ENCODE data around the gene COG7. TPM values are rescaled to one million over a fixed set of nuclear protein-coding genes. Genes with fewer than 3 reads are reported as not detected.

COG7 gene
- total RNA-seq, 1 experiment from 2014 or later = 22.6 TPM

GRCh38 chr16:23406546-23407240 lies 46.3 kb downstream of the COG7 start:
- CTCF ChIA-PET = no interaction called here
- no peak for DNase-seq (ENCODE audit: low spot score)
- peaks cover 35% of the 10 kb centered on the region for H3K36me3 Mint-ChIP-seq
- ATAC-seq = no peak
- H3K4me3 Mint-ChIP-seq = no peak overlapping the region
- no peaks in the 10 kb centered on the region for H3K9me3 Mint-ChIP-seq
- H3K27me3 Mint-ChIP-seq (ENCODE audit: low read depth) = no peaks in the 10 kb centered on the region
- POLR2A ChIA-PET = no interaction called here
- H3K27ac Mint-ChIP-seq = no peak overlapping the region
- TF ChIP-seq ZNF219 (CRISPR knock-in tag; IDR thresholded peaks at IDR 0.05; ENCODE audit: borderline replicate concordance) (no peak), GTF2I (CRISPR knock-in tag; conservative IDR thresholded peaks at IDR 0.05) (no peak), CBFB (CRISPR knock-in tag; IDR thresholded peaks at IDR 0.05; ENCODE audit: low read depth) (no peak)
- H3K4me1 Mint-ChIP-seq = peaks cover 19% of the 10 kb centered on the region

GRCh38 chr16:23406024-23406423 lies 47.0 kb downstream of the COG7 start:
- Mint-ChIP-seq H3K9me3 (no peaks in the 10 kb centered on the region), H3K27me3 (ENCODE audit: low read depth) (no peaks in the 10 kb centered on the region), H3K4me1 (peaks cover 24% of the 10 kb centered on the region), H3K36me3 (peaks cover 38% of the 10 kb centered on the region), H3K4me3 (no peak overlapping the region), H3K27ac (no peak overlapping the region)
- CTCF ChIA-PET = no interaction called here
- TF ChIP-seq USF2 (CRISPR knock-in tag; IDR thresholded peaks at IDR 0.05) (no peak), PRRX2 (CRISPR knock-in tag; IDR thresholded peaks at IDR 0.05) (no peak), CBFB (CRISPR knock-in tag; IDR thresholded peaks at IDR 0.05; ENCODE audit: low read depth) (no peak), GTF2I (CRISPR knock-in tag; conservative IDR thresholded peaks at IDR 0.05) (no peak), SP1 (CRISPR knock-in tag; conservative IDR thresholded peaks at IDR 0.05) (no peak), ZNF232 (CRISPR knock-in tag; IDR thresholded peaks at IDR 0.05) (no peak), JUN (CRISPR knock-in tag; IDR thresholded peaks at IDR 0.05) (no peak), NR2C2 (CRISPR knock-in tag; IDR thresholded peaks at IDR 0.05) (no peak), ZNF219 (CRISPR knock-in tag; IDR thresholded peaks at IDR 0.05; ENCODE audit: borderline replicate concordance) (no peak), NR3C1 (CRISPR knock-in tag; conservative IDR thresholded peaks at IDR 0.05; ENCODE audit: low read depth) (no peak), ZNF281 (CRISPR knock-in tag; IDR thresholded peaks at IDR 0.05) (no peak), CTCF (IDR thresholded peaks at IDR 0.05) (no peak), ZMAT4 (CRISPR knock-in tag; IDR thresholded peaks at IDR 0.05) (no peak)
- TF ChIP-seq, protein P1, sequence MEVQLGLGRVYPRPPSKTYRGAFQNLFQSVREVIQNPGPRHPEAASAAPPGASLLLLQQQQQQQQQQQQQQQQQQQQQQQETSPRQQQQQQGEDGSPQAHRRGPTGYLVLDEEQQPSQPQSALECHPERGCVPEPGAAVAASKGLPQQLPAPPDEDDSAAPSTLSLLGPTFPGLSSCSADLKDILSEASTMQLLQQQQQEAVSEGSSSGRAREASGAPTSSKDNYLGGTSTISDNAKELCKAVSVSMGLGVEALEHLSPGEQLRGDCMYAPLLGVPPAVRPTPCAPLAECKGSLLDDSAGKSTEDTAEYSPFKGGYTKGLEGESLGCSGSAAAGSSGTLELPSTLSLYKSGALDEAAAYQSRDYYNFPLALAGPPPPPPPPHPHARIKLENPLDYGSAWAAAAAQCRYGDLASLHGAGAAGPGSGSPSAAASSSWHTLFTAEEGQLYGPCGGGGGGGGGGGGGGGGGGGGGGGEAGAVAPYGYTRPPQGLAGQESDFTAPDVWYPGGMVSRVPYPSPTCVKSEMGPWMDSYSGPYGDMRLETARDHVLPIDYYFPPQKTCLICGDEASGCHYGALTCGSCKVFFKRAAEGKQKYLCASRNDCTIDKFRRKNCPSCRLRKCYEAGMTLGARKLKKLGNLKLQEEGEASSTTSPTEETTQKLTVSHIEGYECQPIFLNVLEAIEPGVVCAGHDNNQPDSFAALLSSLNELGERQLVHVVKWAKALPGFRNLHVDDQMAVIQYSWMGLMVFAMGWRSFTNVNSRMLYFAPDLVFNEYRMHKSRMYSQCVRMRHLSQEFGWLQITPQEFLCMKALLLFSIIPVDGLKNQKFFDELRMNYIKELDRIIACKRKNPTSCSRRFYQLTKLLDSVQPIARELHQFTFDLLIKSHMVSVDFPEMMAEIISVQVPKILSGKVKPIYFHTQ (CRISPR knock-in tag; IDR thresholded peaks at IDR 0.05) = no peak
- TF ChIP-seq, protein P2, sequence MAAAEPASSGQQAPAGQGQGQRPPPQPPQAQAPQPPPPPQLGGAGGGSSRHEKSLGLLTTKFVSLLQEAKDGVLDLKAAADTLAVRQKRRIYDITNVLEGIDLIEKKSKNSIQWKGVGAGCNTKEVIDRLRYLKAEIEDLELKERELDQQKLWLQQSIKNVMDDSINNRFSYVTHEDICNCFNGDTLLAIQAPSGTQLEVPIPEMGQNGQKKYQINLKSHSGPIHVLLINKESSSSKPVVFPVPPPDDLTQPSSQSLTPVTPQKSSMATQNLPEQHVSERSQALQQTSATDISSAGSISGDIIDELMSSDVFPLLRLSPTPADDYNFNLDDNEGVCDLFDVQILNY (CRISPR knock-in tag; IDR thresholded peaks at IDR 0.05) = no peak
- TF ChIP-seq, protein P3, sequence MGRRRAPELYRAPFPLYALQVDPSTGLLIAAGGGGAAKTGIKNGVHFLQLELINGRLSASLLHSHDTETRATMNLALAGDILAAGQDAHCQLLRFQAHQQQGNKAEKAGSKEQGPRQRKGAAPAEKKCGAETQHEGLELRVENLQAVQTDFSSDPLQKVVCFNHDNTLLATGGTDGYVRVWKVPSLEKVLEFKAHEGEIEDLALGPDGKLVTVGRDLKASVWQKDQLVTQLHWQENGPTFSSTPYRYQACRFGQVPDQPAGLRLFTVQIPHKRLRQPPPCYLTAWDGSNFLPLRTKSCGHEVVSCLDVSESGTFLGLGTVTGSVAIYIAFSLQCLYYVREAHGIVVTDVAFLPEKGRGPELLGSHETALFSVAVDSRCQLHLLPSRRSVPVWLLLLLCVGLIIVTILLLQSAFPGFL (CRISPR knock-in tag; IDR thresholded peaks at IDR 0.05; ENCODE audit: borderline replicate concordance) = no peak
- TF ChIP-seq, protein P4, sequence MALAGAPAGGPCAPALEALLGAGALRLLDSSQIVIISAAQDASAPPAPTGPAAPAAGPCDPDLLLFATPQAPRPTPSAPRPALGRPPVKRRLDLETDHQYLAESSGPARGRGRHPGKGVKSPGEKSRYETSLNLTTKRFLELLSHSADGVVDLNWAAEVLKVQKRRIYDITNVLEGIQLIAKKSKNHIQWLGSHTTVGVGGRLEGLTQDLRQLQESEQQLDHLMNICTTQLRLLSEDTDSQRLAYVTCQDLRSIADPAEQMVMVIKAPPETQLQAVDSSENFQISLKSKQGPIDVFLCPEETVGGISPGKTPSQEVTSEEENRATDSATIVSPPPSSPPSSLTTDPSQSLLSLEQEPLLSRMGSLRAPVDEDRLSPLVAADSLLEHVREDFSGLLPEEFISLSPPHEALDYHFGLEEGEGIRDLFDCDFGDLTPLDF (CRISPR knock-in tag; IDR thresholded peaks at IDR 0.05) = no peak
- TF ChIP-seq, protein P5, sequence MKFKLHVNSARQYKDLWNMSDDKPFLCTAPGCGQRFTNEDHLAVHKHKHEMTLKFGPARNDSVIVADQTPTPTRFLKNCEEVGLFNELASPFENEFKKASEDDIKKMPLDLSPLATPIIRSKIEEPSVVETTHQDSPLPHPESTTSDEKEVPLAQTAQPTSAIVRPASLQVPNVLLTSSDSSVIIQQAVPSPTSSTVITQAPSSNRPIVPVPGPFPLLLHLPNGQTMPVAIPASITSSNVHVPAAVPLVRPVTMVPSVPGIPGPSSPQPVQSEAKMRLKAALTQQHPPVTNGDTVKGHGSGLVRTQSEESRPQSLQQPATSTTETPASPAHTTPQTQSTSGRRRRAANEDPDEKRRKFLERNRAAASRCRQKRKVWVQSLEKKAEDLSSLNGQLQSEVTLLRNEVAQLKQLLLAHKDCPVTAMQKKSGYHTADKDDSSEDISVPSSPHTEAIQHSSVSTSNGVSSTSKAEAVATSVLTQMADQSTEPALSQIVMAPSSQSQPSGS (CRISPR knock-in tag; IDR thresholded peaks at IDR 0.05; ENCODE audit: borderline replicate concordance, low read depth) = no peak
- ATAC-seq (no peak), DNase-seq (ENCODE audit: low spot score) (no peak)
- POLR2A ChIA-PET = no interaction called here
